ENCODE measurements around the gene FBN2.
"Not testable (repeated sequence)": the region's sequence is repeated elsewhere in the genome, so short reads cannot be mapped to it uniquely, and the experiment has no call there.

FBN2 gene

GRCh38 chr5:128413356-128413755 is 124.7 kb downstream of the FBN2 start:
- FAIRE-seq: no peak

GRCh38 chr5:128412145-128412930 is 125.7 kb downstream of the FBN2 start:
- FAIRE-seq: no peak

GRCh38 chr5:128409166-128409800 is 128.8 kb downstream of the FBN2 start:
- no peak for FAIRE-seq

- no peak for FAIRE-seq
These were observed 129.4 kb downstream of the FBN2 start for GRCh38 chr5:128408622-128409021.

GRCh38 chr5:128407944-128408343 is 130.1 kb downstream of the FBN2 start:
- no peak for FAIRE-seq

GRCh38 chr5:128406803-128407202 is 131.2 kb downstream of the FBN2 start:
- no peak for FAIRE-seq

- no peak for FAIRE-seq
These were observed 132.9 kb downstream of the FBN2 start for GRCh38 chr5:128405159-128405558.

- FAIRE-seq: no peak
These were observed 134.7 kb downstream of the FBN2 start for GRCh38 chr5:128403333-128403732.

GRCh38 chr5:128402506-128402905 is 135.5 kb downstream of the FBN2 start:
- no peak for FAIRE-seq

GRCh38 chr5:128400766-128401165 is 137.3 kb downstream of the FBN2 start:
- not testable (repeated sequence) for FAIRE-seq

GRCh38 chr5:128399111-128399510 is 138.9 kb downstream of the FBN2 start:
- FAIRE-seq: no peak

GRCh38 chr5:128397876-128398275 is 140.2 kb downstream of the FBN2 start:
- FAIRE-seq: no peak

GRCh38 chr5:128395073-128395472 is 143.0 kb downstream of the FBN2 start:
- FAIRE-seq: no peak

GRCh38 chr5:128384068-128384467 is 154.0 kb downstream of the FBN2 start:
- no peak for FAIRE-seq

GRCh38 chr5:128380337-128380736 is 157.7 kb downstream of the FBN2 start:
- no peak for FAIRE-seq

- no peak for FAIRE-seq
These were observed 159.4 kb downstream of the FBN2 start for GRCh38 chr5:128378632-128379031.

- no peak for FAIRE-seq
These were observed 159.8 kb downstream of the FBN2 start for GRCh38 chr5:128378196-128378595.

- no peak for FAIRE-seq
These were observed 161.5 kb downstream of the FBN2 start for GRCh38 chr5:128376577-128376976.

- FAIRE-seq: no peak
These were observed 171.9 kb downstream of the FBN2 start for GRCh38 chr5:128366147-128366546.

GRCh38 chr5:128362370-128362769 is 175.7 kb downstream of the FBN2 start:
- no peak for FAIRE-seq

- no peak for FAIRE-seq
These were observed 179.2 kb downstream of the FBN2 start for GRCh38 chr5:128358826-128359225.

- FAIRE-seq: no peak
These were observed 180.8 kb downstream of the FBN2 start for GRCh38 chr5:128357226-128357625.

GRCh38 chr5:128355961-128356360 is 182.1 kb downstream of the FBN2 start:
- FAIRE-seq: no peak

- no peak for FAIRE-seq
These were observed 184.5 kb downstream of the FBN2 start for GRCh38 chr5:128353441-128354107.
